ENCODE measurements around the gene NCAPG2.

NCAPG2 gene

GRCh38 chr7:158596309-158596708, 108.3 kb downstream of the NCAPG2 start:
- Histone ChIP-seq H3K27me3 (replicated peaks; ENCODE audit: control insufficient read depth, insufficient read depth, low read length) (no peaks in the 10 kb centered on the region), H3K36me3 (ENCODE audit: control insufficient read depth, insufficient read depth, low read length) (no peaks in the 10 kb centered on the region), H3K4me3 (replicated peaks; ENCODE audit: low read depth, low read length) (no peak overlapping the region)
- TF ChIP-seq, protein P1, sequence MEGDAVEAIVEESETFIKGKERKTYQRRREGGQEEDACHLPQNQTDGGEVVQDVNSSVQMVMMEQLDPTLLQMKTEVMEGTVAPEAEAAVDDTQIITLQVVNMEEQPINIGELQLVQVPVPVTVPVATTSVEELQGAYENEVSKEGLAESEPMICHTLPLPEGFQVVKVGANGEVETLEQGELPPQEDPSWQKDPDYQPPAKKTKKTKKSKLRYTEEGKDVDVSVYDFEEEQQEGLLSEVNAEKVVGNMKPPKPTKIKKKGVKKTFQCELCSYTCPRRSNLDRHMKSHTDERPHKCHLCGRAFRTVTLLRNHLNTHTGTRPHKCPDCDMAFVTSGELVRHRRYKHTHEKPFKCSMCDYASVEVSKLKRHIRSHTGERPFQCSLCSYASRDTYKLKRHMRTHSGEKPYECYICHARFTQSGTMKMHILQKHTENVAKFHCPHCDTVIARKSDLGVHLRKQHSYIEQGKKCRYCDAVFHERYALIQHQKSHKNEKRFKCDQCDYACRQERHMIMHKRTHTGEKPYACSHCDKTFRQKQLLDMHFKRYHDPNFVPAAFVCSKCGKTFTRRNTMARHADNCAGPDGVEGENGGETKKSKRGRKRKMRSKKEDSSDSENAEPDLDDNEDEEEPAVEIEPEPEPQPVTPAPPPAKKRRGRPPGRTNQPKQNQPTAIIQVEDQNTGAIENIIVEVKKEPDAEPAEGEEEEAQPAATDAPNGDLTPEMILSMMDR (IDR thresholded peaks at IDR 0.05; ENCODE audit: insufficient read depth, low read length, poor library complexity, severe bottlenecking): no peak
- DNase-seq (ENCODE audit: extremely low read depth, insufficient read length): no peak

DNA sequence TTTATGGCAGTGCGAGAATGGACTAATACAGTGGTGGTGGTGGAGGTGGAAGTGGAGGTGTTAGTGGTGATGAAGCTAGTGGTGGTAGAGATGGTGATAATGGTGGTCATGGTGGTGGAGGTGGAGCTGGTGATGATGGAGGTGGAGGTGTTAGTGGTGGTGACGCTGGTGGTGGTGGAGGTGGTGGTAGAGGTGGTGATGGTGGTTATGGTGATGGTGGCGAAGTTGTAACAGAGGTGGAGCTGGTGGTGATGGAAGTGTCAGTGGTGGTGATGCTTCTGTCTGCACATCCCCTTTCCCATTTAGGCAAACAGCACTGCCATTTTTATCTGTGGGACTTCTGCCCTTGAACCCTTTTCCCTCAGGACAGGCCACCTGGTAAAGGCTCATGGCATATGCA, 109.5 kb downstream of the NCAPG2 start:
- peak; percentile 38 for DNase-seq (ENCODE audit: extremely low read depth, insufficient read length)
- no peak overlapping the region for H3K4me3 ChIP-seq (replicated peaks; ENCODE audit: low read depth, low read length)
- no peaks in the 10 kb centered on the region for H3K36me3 ChIP-seq (ENCODE audit: control insufficient read depth, insufficient read depth, low read length)
- TF ChIP-seq, protein P1 (IDR thresholded peaks at IDR 0.05; ENCODE audit: insufficient read depth, low read length, poor library complexity, severe bottlenecking): no peak
- H3K27me3 ChIP-seq (replicated peaks; ENCODE audit: control insufficient read depth, insufficient read depth, low read length): no peaks in the 10 kb centered on the region

DNA sequence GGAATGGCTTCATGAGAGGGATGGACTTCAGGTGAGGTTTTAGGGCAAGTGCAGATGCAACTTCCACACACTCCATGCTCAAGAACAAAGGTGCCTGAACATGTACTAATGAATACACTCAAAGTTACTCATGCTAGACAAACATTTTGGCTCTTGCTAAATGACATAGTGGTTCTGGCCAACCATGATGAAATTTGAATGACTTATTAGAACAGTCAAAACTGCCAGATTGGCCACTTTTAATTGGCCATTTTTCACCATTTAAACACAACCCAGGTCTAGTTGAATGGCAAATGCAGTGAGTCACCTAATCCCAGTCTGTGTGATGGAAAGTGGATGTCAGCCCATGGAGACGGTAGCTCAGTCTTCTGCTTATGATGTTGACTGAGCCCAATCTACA, 112.1 kb downstream of the NCAPG2 start:
- H3K36me3 ChIP-seq (ENCODE audit: control insufficient read depth, insufficient read depth, low read length): no peaks in the 10 kb centered on the region
- H3K4me3 ChIP-seq (replicated peaks; ENCODE audit: low read depth, low read length): no peak overlapping the region
- TF ChIP-seq, protein P1 (IDR thresholded peaks at IDR 0.05; ENCODE audit: insufficient read depth, low read length, poor library complexity, severe bottlenecking): no peak
- DNase-seq (ENCODE audit: extremely low read depth, insufficient read length): no peak
- no peaks in the 10 kb centered on the region for H3K27me3 ChIP-seq (replicated peaks; ENCODE audit: control insufficient read depth, insufficient read depth, low read length)

- DNase-seq (ENCODE audit: extremely low read depth, insufficient read length): no peak
- Histone ChIP-seq H3K4me3 (replicated peaks; ENCODE audit: low read depth, low read length) (no peak overlapping the region), H3K36me3 (ENCODE audit: control insufficient read depth, insufficient read depth, low read length) (no peaks in the 10 kb centered on the region), H3K27me3 (replicated peaks; ENCODE audit: control insufficient read depth, insufficient read depth, low read length) (no peaks in the 10 kb centered on the region)
- TF ChIP-seq, protein P1 (IDR thresholded peaks at IDR 0.05; ENCODE audit: insufficient read depth, low read length, poor library complexity, severe bottlenecking): no peak
Observed at GRCh38 chr7:158591944-158592343, 112.7 kb downstream of the NCAPG2 start.

GRCh38 chr7:158590181-158590530, 114.4 kb downstream of the NCAPG2 start:
- TF ChIP-seq, protein P1 (IDR thresholded peaks at IDR 0.05; ENCODE audit: insufficient read depth, low read length, poor library complexity, severe bottlenecking): no peak
- no peak for DNase-seq (ENCODE audit: extremely low read depth, insufficient read length)
- Histone ChIP-seq H3K4me3 (replicated peaks; ENCODE audit: low read depth, low read length) (no peak overlapping the region), H3K36me3 (ENCODE audit: control insufficient read depth, insufficient read depth, low read length) (no peaks in the 10 kb centered on the region), H3K27me3 (replicated peaks; ENCODE audit: control insufficient read depth, insufficient read depth, low read length) (no peaks in the 10 kb centered on the region)

- H3K4me3 ChIP-seq (replicated peaks; ENCODE audit: low read depth, low read length): no peak overlapping the region
- no peaks in the 10 kb centered on the region for H3K27me3 ChIP-seq (replicated peaks; ENCODE audit: control insufficient read depth, insufficient read depth, low read length)
- TF ChIP-seq, protein P1 (IDR thresholded peaks at IDR 0.05; ENCODE audit: insufficient read depth, low read length, poor library complexity, severe bottlenecking): no peak
- H3K36me3 ChIP-seq (ENCODE audit: control insufficient read depth, insufficient read depth, low read length): no peaks in the 10 kb centered on the region
- DNase-seq (ENCODE audit: extremely low read depth, insufficient read length): no peak
Observed at GRCh38 chr7:158589653-158590052, 115.0 kb downstream of the NCAPG2 start.
